ENCODE results near the gene LSM14A.

LSM14A gene

GRCh38 chr19:34176581-34176980, 4.3 kb downstream of the LSM14A start:
- Histone ChIP-seq H3K27me3 (ENCODE audit: insufficient read depth, low read length, poor library complexity, severe bottlenecking) (no peaks in the 10 kb centered on the region), H3K9me3 (ENCODE audit: insufficient read depth, low read depth, low read length) (no peaks in the 10 kb centered on the region), H3F3A (ENCODE audit: low read depth) (no peaks in the 10 kb centered on the region), H3K4me3 (ENCODE audit: low read length, poor library complexity, severe bottlenecking) (peak overlapping the region; percentile 90), H4K20me1 (ENCODE audit: insufficient read depth, low read length, poor library complexity, severe bottlenecking) (peaks cover 85% of the 10 kb centered on the region), H3K4me2 (ENCODE audit: low read depth, low read length, poor library complexity, severe bottlenecking) (peak overlapping the region; percentile 97), H3K4me1 (ENCODE audit: insufficient read depth, low read length, poor library complexity, severe bottlenecking) (peaks cover 60% of the 10 kb centered on the region), H2AFZ (ENCODE audit: low read length) (no peak overlapping the region), H3K9ac (ENCODE audit: low read depth, low read length, poor library complexity, severe bottlenecking) (peak overlapping the region; percentile 98), H3K79me2 (ENCODE audit: insufficient read depth, low read length) (peaks cover 98% of the 10 kb centered on the region), H3K9me2 (replicated peaks; ENCODE audit: low read depth, low read length) (no peaks in the 10 kb centered on the region), H3K36me3 (ENCODE audit: insufficient read depth, low read length) (peaks cover 10% of the 10 kb centered on the region)
- TF ChIP-seq CTCF (conservative IDR thresholded peaks at IDR 0.05; ENCODE audit: low read length) = no peak

DNA sequence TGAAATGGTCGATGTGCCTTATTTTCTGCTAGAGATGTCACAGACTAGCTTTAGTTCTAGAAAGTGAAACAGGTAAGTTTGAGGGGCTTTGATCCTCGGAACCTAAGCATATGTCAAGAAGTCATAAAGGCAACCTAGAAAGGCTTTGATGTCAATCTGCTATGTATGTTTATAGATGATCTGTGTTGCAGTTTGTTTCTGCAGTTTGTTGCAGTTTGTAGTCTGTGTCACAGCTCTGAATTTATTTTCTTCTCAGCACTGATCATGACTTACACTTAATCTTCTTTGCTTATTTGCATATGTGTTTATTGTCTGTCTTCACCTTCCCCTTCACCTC, 5.9 kb downstream of the LSM14A start:
- H3K4me2 ChIP-seq (ENCODE audit: low read depth, low read length, poor library complexity, severe bottlenecking) = peak overlapping the region; percentile 97
- H3F3A ChIP-seq (ENCODE audit: low read depth) = no peaks in the 10 kb centered on the region
- no peaks in the 10 kb centered on the region for H3K9me3 ChIP-seq (ENCODE audit: insufficient read depth, low read depth, low read length)
- peaks cover 60% of the 10 kb centered on the region for H3K4me1 ChIP-seq (ENCODE audit: insufficient read depth, low read length, poor library complexity, severe bottlenecking)
- H3K4me3 ChIP-seq (ENCODE audit: low read length, poor library complexity, severe bottlenecking) = peak overlapping the region; percentile 90
- peaks cover 10% of the 10 kb centered on the region for H3K36me3 ChIP-seq (ENCODE audit: insufficient read depth, low read length)
- H3K27me3 ChIP-seq (ENCODE audit: insufficient read depth, low read length, poor library complexity, severe bottlenecking) = no peaks in the 10 kb centered on the region
- peaks cover 100% of the 10 kb centered on the region for H3K79me2 ChIP-seq (ENCODE audit: insufficient read depth, low read length)
- H4K20me1 ChIP-seq (ENCODE audit: insufficient read depth, low read length, poor library complexity, severe bottlenecking) = peaks cover 98% of the 10 kb centered on the region
- TF ChIP-seq EZH2phosphoT487 (IDR thresholded peaks at IDR 0.05; ENCODE audit: borderline replicate concordance) = no peak
- no peak for TF ChIP-seq CTCF (conservative IDR thresholded peaks at IDR 0.05; ENCODE audit: low read length)
- no peak overlapping the region for H2AFZ ChIP-seq (ENCODE audit: low read length)
- H3K9ac ChIP-seq (ENCODE audit: low read depth, low read length, poor library complexity, severe bottlenecking) = peak overlapping the region; percentile 98
- H3K9me2 ChIP-seq (replicated peaks; ENCODE audit: low read depth, low read length) = no peaks in the 10 kb centered on the region

GRCh38 chr19:34179066-34179465, 6.8 kb downstream of the LSM14A start:
- Histone ChIP-seq H4K20me1 (ENCODE audit: insufficient read depth, low read length, poor library complexity, severe bottlenecking) (peaks cover 98% of the 10 kb centered on the region), H3K36me3 (ENCODE audit: insufficient read depth, low read length) (peaks cover 10% of the 10 kb centered on the region), H3K4me2 (ENCODE audit: low read depth, low read length, poor library complexity, severe bottlenecking) (peak overlapping the region; percentile 97), H3K9me3 (ENCODE audit: insufficient read depth, low read depth, low read length) (no peaks in the 10 kb centered on the region), H3K4me3 (ENCODE audit: low read length, poor library complexity, severe bottlenecking) (peak overlapping the region; percentile 90), H2AFZ (ENCODE audit: low read length) (no peak overlapping the region), H3K9me2 (replicated peaks; ENCODE audit: low read depth, low read length) (no peaks in the 10 kb centered on the region), H3K79me2 (ENCODE audit: insufficient read depth, low read length) (peaks cover 100% of the 10 kb centered on the region), H3K27me3 (ENCODE audit: insufficient read depth, low read length, poor library complexity, severe bottlenecking) (no peaks in the 10 kb centered on the region), H3F3A (ENCODE audit: low read depth) (no peaks in the 10 kb centered on the region), H3K9ac (ENCODE audit: low read depth, low read length, poor library complexity, severe bottlenecking) (peak overlapping the region; percentile 98), H3K4me1 (ENCODE audit: insufficient read depth, low read length, poor library complexity, severe bottlenecking) (peaks cover 59% of the 10 kb centered on the region)
- no peak for TF ChIP-seq CTCF (conservative IDR thresholded peaks at IDR 0.05; ENCODE audit: low read length)
- no peak for TF ChIP-seq EZH2phosphoT487 (IDR thresholded peaks at IDR 0.05; ENCODE audit: borderline replicate concordance)
